Measurements from ENCODE around the gene CDADC1.

The CDADC1 gene

GRCh38 chr13:49320975-49321374 lies 73.2 kb downstream of the CDADC1 start:
- H2AFZ ChIP-seq (ENCODE audit: low read depth, low read length, severe bottlenecking): no peak overlapping the region
- H3K9me3 ChIP-seq (ENCODE audit: insufficient read depth, low read length): no peaks in the 10 kb centered on the region
- H3K79me2 ChIP-seq (ENCODE audit: insufficient read depth, low read length): no peaks in the 10 kb centered on the region
- no peak overlapping the region for H3K9ac ChIP-seq (ENCODE audit: low read length)
- no peaks in the 10 kb centered on the region for H4K20me1 ChIP-seq (ENCODE audit: low read depth, low read length)
- no peak overlapping the region for H3K27ac ChIP-seq (ENCODE audit: low read depth, low read length)
- no peaks in the 10 kb centered on the region for H3K36me3 ChIP-seq (ENCODE audit: low read length)
- no peak overlapping the region for H3K4me3 ChIP-seq (ENCODE audit: insufficient read depth, low read length, poor library complexity, severe bottlenecking)
- no peaks in the 10 kb centered on the region for H3F3A ChIP-seq (ENCODE audit: insufficient read depth)
- H3K9me2 ChIP-seq (replicated peaks; ENCODE audit: insufficient read depth, low read length): no peaks in the 10 kb centered on the region
- TF ChIP-seq EZH2phosphoT487 (conservative IDR thresholded peaks at IDR 0.05; ENCODE audit: low read length): no peak
- TF ChIP-seq, protein P1, sequence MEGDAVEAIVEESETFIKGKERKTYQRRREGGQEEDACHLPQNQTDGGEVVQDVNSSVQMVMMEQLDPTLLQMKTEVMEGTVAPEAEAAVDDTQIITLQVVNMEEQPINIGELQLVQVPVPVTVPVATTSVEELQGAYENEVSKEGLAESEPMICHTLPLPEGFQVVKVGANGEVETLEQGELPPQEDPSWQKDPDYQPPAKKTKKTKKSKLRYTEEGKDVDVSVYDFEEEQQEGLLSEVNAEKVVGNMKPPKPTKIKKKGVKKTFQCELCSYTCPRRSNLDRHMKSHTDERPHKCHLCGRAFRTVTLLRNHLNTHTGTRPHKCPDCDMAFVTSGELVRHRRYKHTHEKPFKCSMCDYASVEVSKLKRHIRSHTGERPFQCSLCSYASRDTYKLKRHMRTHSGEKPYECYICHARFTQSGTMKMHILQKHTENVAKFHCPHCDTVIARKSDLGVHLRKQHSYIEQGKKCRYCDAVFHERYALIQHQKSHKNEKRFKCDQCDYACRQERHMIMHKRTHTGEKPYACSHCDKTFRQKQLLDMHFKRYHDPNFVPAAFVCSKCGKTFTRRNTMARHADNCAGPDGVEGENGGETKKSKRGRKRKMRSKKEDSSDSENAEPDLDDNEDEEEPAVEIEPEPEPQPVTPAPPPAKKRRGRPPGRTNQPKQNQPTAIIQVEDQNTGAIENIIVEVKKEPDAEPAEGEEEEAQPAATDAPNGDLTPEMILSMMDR (IDR thresholded peaks at IDR 0.05; ENCODE audit: insufficient read depth, low read length, poor library complexity, severe bottlenecking): no peak
- no peak overlapping the region for H3K4me2 ChIP-seq (ENCODE audit: low read depth, low read length, poor library complexity, severe bottlenecking)
- no peaks in the 10 kb centered on the region for H3K27me3 ChIP-seq (ENCODE audit: low read length)

DNA sequence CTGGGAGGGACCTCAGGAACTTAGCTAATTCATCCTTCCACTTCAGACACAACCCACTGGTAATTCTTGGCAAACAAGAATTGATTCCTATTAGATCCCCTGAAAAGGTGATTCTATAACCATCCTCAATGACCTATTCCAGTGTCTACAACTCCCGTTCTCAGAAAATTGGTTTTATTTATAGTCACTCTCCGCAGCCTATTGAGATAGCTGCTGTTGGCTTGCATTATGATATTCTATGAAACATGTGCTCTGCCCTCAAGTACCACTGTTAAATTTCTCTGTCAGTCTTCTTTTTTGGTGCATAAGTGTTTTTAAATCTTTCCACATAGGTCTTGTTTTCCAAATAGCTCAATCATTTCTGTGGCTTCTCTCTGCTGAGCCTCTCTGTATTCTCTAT lies 75.0 kb downstream of the CDADC1 start:
- H3K9ac ChIP-seq (ENCODE audit: low read length): no peak overlapping the region
- no peaks in the 10 kb centered on the region for H3F3A ChIP-seq (ENCODE audit: insufficient read depth)
- H2AFZ ChIP-seq (ENCODE audit: low read depth, low read length, severe bottlenecking): no peak overlapping the region
- H3K4me3 ChIP-seq (ENCODE audit: insufficient read depth, low read length, poor library complexity, severe bottlenecking): no peak overlapping the region
- H3K9me2 ChIP-seq (replicated peaks; ENCODE audit: insufficient read depth, low read length): no peaks in the 10 kb centered on the region
- H3K27me3 ChIP-seq (ENCODE audit: low read length): no peaks in the 10 kb centered on the region
- no peaks in the 10 kb centered on the region for H3K36me3 ChIP-seq (ENCODE audit: low read length)
- TF ChIP-seq, protein P1 (IDR thresholded peaks at IDR 0.05; ENCODE audit: insufficient read depth, low read length, poor library complexity, severe bottlenecking): no peak
- no peak for TF ChIP-seq EZH2phosphoT487 (conservative IDR thresholded peaks at IDR 0.05; ENCODE audit: low read length)
- H3K79me2 ChIP-seq (ENCODE audit: insufficient read depth, low read length): no peaks in the 10 kb centered on the region
- H3K4me2 ChIP-seq (ENCODE audit: low read depth, low read length, poor library complexity, severe bottlenecking): no peak overlapping the region
- H4K20me1 ChIP-seq (ENCODE audit: low read depth, low read length): no peaks in the 10 kb centered on the region
- H3K27ac ChIP-seq (ENCODE audit: low read depth, low read length): no peak overlapping the region
- no peaks in the 10 kb centered on the region for H3K9me3 ChIP-seq (ENCODE audit: insufficient read depth, low read length)

GRCh38 chr13:49323344-49323743 lies 75.6 kb downstream of the CDADC1 start:
- Histone ChIP-seq H3F3A (ENCODE audit: insufficient read depth) (no peaks in the 10 kb centered on the region), H2AFZ (ENCODE audit: low read depth, low read length, severe bottlenecking) (no peak overlapping the region), H3K9ac (ENCODE audit: low read length) (no peak overlapping the region), H4K20me1 (ENCODE audit: low read depth, low read length) (no peaks in the 10 kb centered on the region), H3K4me3 (ENCODE audit: insufficient read depth, low read length, poor library complexity, severe bottlenecking) (no peak overlapping the region), H3K36me3 (ENCODE audit: low read length) (no peaks in the 10 kb centered on the region), H3K79me2 (ENCODE audit: insufficient read depth, low read length) (no peaks in the 10 kb centered on the region), H3K4me2 (ENCODE audit: low read depth, low read length, poor library complexity, severe bottlenecking) (no peak overlapping the region), H3K9me2 (replicated peaks; ENCODE audit: insufficient read depth, low read length) (no peaks in the 10 kb centered on the region), H3K27ac (ENCODE audit: low read depth, low read length) (no peak overlapping the region), H3K9me3 (ENCODE audit: insufficient read depth, low read length) (no peaks in the 10 kb centered on the region), H3K27me3 (ENCODE audit: low read length) (no peaks in the 10 kb centered on the region)
- TF ChIP-seq, protein P1 (IDR thresholded peaks at IDR 0.05; ENCODE audit: insufficient read depth, low read length, poor library complexity, severe bottlenecking): no peak
- TF ChIP-seq EZH2phosphoT487 (conservative IDR thresholded peaks at IDR 0.05; ENCODE audit: low read length): no peak
